Measurements from ENCODE around the gene AOAH.

AOAH gene

GRCh38 chr7:36629351-36629750 lies 94.9 kb downstream of the AOAH start:
- DNase-seq (ENCODE audit: low spot score): no peak

GRCh38 chr7:36627836-36628235 lies 96.5 kb downstream of the AOAH start:
- no peak for DNase-seq (ENCODE audit: low spot score)

GRCh38 chr7:36626111-36626510 lies 98.2 kb downstream of the AOAH start:
- DNase-seq (ENCODE audit: low spot score): no peak

DNA sequence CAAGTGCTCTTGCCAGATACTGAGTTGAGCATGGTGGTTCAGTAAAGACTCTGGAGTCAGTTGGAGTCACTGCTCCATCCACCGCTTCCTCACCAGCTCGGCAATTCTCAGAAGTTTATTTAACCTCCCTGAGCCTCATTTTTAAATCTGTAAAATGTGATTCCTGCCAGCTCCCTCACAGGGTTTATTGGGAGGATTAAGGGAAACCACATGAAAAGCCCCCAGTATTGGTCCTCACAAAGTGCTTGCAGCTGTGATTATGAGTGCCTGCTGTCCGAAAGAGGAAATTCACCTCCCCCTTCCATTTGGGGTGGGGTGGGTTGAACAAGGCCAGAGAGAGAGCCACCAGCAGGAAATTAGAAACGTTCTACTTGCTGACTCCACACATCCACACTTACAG lies 99.0 kb downstream of the AOAH start:
- DNase-seq (ENCODE audit: low spot score): no peak

DNA sequence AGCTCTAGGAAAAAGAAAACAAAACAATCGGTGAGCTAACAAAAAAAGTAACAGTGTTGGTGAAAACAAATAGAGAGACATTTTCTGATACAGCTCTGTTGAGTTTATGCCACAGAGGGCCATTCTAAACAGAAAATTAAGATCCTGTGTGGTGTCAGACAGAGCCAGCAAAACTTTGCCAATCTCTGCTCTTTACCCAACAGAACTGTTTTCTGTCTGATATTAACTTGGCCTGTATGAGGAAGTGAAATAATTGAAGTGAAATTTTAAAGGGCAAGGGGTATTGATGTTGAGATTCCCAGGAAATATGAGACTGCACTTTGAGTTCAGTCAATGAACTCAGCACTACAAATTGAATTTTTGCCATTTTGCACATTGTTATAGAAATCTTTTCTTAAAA lies 101.0 kb downstream of the AOAH start:
- no peak for DNase-seq (ENCODE audit: low spot score)

DNA sequence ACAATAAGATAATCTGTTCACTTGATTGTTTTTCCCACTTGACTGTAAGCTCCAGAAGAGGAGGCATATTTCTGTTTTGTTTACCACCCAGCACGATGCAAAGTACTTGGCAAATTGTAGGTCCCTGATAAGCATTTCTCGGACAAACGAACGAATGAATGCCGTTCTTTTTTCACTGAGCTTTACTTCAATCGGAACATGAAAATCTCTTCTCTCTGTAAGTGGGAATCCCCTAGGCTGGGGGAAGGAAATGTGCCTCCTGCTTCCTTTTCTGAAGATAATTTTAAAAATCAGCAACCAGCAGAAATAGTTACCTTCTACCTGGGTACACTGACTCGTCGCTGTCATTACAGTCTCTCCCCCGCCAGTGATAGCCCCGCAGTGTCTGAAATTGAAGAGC lies 102.9 kb downstream of the AOAH start:
- DNase-seq (ENCODE audit: low spot score): no peak

- DNase-seq (ENCODE audit: low spot score): no peak
Observed at GRCh38 chr7:36620166-36620708, 104.1 kb downstream of the AOAH start.

GRCh38 chr7:36617408-36617807 lies 106.9 kb downstream of the AOAH start:
- no peak for DNase-seq (ENCODE audit: low spot score)

- DNase-seq (ENCODE audit: low spot score): no peak
Observed at GRCh38 chr7:36615852-36616540, 108.3 kb downstream of the AOAH start.

GRCh38 chr7:36614959-36615358 lies 109.3 kb downstream of the AOAH start:
- DNase-seq (ENCODE audit: low spot score): no peak

- DNase-seq (ENCODE audit: low spot score): no peak
Observed at GRCh38 chr7:36613031-36613614, 111.2 kb downstream of the AOAH start.

GRCh38 chr7:36611703-36612102 lies 112.6 kb downstream of the AOAH start:
- DNase-seq (ENCODE audit: low spot score): no peak

- DNase-seq (ENCODE audit: low spot score): no peak
Observed at GRCh38 chr7:36607721-36608095, 116.6 kb downstream of the AOAH start.

GRCh38 chr7:36606976-36607720 lies 117.1 kb downstream of the AOAH start:
- DNase-seq (ENCODE audit: low spot score): no peak

DNA sequence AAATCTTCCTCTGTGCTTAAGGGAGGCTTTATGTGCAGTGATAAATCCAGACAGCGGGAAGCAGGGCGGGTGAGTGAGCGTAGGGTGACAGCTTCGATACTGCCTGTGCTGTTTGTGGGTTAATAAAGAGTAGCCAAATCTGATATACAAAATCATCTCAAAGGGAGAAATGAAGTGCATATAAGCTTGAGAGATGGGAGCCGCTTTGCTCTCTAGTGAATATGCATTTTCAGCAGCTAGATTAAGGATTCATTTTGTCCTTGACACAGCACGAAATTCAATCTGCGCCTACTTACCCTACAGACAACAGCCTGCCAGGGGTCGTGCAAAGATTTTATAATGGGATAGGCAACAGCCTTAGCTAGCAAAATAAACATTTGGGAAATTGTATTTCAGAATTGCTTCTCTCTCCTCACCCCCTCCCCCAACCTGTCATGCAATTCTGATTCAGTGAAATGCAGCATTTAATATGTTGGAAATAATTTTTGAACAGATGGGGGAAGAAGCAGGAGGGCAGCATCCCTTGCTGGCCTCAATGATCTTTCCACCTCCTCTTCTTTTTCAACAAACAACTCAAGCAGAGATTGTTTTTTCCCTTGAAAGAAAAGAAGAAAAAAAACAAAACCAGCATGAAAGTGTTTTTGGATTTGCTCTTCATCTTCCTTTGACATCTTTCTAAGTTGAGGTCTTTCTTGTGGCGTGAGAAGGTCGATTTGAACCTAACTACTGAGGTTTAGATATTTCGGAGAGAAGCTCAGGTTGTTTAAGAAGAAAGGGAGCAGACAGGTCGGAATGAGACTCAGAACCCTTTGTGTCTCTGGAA lies 117.9 kb downstream of the AOAH start:
- DNase-seq (ENCODE audit: low spot score): no peak

DNA sequence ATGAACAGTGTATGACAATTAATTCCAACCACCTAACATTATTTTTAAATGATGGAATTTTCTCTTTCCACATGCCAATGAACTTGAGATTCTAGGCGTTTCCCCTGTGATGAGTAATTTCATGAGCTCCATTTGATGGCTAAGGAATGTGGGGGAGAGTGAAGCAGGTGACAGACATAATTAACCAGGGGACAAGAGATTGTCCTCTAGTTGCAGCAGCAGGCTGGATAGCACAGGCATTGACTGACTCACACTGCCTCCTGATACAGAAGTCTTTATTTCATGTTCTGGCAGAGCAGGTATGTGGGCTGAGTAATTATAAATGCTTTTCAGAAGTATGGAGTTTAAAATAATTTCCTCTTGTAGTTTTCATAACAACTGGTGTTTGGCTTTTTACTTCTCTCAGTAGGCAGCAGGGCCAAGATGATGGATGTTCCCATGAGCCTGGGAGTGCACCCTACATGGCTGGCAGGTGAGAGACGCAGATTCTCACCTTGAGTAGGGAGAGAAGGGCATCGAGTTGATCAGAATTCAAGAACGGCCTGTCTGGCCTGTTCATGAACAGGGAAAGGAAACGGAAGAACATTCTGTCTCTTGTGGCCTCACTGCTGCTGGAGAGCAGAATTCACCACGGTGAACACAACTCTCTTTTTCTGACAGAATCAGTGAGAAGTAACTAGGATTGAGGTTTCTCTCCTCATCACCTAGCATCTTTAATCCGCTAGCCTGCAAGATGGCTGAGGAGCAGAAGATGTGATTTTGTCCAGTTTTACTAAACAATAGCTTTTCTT lies 118.8 kb downstream of the AOAH start:
- no peak for DNase-seq (ENCODE audit: low spot score)

GRCh38 chr7:36604806-36605205 lies 119.5 kb downstream of the AOAH start:
- no peak for DNase-seq (ENCODE audit: low spot score)

DNA sequence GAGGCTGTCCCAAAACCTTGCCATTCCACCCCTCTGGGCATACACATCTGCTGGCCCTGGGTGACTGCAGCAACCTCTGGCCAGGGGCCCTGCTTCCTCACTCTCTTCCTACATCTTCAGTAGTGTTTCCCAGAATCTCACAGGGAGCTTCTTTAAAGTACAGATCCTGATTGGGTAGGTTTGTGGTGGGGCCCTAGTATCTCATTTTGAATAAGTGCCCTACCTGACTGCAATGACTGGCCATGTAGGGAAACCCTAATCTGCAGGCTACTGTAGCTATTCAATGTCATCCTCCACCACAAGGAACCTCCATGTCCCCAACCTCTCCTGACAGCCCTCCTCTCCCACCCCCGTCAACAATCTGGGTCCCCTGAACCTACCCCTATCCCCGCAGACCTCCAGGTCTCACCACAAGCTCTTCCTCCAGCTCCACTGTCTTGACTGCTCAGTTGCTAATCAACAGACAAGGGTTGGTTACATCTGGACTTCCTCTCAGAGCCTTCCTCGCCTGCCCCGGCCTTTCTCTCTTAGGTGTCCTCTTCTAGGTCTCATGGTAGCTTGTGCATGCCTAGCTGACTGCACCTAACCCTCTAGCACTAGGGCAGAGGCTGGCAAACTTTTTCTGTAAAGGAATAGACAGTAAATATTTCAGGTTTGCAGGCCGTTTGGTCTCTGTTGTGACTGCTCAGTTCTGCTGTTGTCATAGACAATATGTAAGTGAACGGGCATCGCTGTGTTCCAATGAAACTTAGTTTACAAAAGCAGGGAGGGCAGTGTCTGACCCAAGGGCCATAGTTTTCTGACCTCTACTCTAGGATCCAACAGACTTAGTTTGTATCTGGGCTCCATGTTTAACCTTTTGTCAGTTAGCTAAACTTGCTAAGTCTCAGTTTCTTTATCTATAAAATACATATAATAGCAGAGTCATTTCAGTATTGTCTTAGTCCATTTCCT lies 121.1 kb downstream of the AOAH start:
- no peak for DNase-seq (ENCODE audit: low spot score)

GRCh38 chr7:36602511-36602910 lies 121.8 kb downstream of the AOAH start:
- DNase-seq (ENCODE audit: low spot score): no peak

GRCh38 chr7:36601601-36602000 lies 122.7 kb downstream of the AOAH start:
- DNase-seq (ENCODE audit: low spot score): no peak
